DMS53 (cell line): ENCODE results near the gene BMI1.

ENCODE experiments used
- DNase-seq: peaks from one replicate; lab custom pipeline; 2025; lab: John Stamatoyannopoulos, UW

Gene BMI1

DNA sequence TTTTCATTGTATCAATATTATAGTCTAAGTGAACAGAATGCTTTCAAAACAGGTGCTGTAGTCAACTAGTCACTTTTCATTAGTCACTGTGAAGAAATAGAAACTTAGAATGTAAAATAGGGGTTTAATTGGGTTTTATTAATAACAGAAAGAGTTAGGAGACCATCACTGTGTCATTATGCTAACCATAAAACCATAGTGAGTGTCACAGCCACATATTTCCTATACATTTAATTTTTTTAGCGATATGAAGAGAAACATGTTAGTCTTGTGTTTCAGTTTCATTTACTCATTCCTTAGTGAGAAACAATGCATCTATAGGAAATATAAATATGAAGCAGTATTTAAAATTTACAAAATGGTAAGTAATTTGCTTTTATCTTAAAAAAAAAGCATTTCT, 46.6 kb downstream of the BMI1 start:
- DNase-seq = no peak

- DNase-seq = no peak
Measured at GRCh38 chr10:22368402-22368801, 47.5 kb downstream of the BMI1 start.

DNA sequence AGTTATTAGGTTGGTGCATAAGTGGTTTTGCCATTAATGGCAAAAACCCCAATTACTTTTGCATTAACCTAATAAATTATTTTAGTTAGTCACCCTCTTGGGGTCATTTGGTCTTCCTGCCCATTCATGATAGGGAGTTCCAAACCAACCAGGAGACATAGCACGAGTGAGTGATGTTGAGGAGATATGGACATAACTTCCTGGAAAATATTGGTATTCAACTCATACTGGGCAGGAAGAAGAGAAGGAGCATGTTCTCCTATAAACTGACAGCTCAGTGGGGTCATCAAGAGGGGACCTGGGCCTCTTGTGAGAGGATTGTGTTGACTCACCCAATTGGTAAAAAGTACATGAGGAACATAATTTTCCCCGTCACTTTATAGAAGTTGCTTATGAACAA, 48.1 kb downstream of the BMI1 start:
- no peak for DNase-seq

DNA sequence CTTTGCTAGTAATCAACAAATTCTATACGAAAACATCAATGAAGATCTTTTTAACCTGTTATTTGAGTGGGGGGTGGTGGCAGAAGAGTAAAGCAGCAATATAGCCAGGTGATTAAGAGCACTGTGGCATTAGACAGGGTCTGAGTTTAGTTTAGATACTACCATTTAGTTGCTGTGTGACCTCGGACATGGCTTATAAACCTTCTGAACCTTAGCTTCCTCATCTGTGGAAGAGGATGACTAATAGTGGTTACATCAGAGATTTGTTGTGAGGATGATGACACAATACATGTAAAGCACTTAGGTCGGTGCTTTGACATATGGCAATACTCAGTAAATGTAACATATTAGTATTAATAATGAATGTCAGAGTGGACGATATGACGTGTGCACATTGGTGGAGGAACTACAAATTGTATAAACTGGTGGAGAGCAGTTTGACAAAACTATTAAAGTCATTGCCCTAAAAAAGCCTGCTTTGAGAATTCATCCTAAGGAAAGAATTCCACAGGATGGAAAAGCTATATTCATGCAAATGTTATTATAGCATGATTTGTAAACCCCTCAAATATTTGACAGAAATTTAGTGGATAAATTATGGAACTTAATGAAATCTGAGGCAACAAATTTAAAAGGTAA, 48.7 kb downstream of the BMI1 start:
- DNase-seq = peak; percentile 53

GRCh38 chr10:22370320-22370719, 49.4 kb downstream of the BMI1 start:
- no peak for DNase-seq

DNA sequence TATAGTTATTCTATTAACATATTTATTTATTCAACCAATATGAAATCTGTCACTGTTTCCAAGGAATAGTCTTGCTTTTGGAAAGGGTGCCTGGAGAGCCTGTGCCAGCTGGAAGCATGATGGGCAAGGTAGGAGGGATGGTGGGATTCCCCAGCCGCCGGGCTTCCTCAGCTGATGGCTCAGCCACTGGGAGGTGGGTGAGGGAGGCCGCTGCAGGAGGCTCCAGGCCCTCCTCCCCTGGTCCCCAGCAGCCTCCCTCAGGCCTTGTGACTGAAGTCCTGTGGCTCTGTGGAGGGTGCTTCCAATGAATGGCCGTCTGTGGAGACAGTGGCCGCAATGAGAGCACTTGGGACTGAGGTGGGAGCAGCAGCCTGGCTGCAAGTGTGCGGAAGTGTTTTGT, 51.4 kb downstream of the BMI1 start:
- DNase-seq = no peak

GRCh38 chr10:22372917-22373316, 52.0 kb downstream of the BMI1 start:
- DNase-seq = no peak

DNA sequence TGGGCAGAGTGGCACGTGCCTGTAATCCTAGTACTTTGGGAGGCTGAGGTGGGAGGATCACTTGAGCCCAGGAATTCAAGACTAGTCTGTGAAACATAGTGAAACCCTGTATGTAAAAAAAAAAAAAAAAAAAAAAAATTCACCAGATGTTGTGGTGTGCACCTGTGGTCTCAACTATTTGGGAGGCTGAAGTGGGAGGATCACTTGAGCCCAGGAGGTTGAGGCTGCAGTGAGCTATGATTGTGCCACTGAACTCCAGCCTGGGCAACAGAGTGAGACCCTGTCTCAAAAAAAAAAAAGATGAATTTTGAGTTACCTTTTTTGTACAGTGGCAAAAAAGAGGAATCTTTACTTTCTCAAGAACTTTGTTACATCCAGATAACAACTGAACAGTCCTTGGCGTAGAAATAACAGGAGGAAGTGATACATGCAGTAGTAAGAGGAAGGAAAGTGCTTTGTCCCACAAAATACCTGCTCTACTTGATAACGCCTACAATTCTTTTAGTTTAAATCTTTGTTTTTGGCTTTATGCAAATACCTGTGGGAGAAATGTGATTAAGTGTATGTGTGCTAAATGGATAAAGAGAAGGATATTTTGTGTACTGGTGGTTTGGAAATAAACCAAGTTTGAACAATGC, 53.7 kb downstream of the BMI1 start:
- no peak for DNase-seq

- DNase-seq = no peak
Measured at GRCh38 chr10:22379059-22379458, 58.2 kb downstream of the BMI1 start.
